B cell (primary cell): ENCODE measurements around the gene MYH14. TPM values are rescaled to one million over a fixed set of nuclear protein-coding genes. Genes with fewer than 3 reads are reported as not detected.

Source experiments
- ATAC-seq: fragments of 200-7000 bp; cut with Tn5 transposase; one replicate; pipeline ENCODE4 v1.10.0; 2021; ENCODE audit warnings: low read depth, mild to moderate bottlenecking, moderate number of reproducible peaks, moderate library complexity
- CTCF ChIA-PET: fragments of 350-600 bp; sonication (Branson Sonifier 250); formaldehyde crosslinking; loops from one replicate; lab custom pipeline; 2021; ENCODE audit warnings: antibody characterized with exemption, inconsistent platforms; lab: Charles Lee
- POLR2A ChIA-PET: fragments of 350-600 bp; sonication (Branson Sonifier 250); formaldehyde crosslinking; loops from one replicate; lab custom pipeline; 2021; ENCODE audit warnings: antibody characterized with exemption; lab: Charles Lee
- DNase-seq: peaks from one replicate; pipeline ENCODE4 v3.0.0; 2013
- H2AFZ ChIP-seq: 2 replicates; pipeline ENCODE4 v1.6.1; 2012; ENCODE audit warnings: mild to moderate bottlenecking, low read depth, low read length; ENCODE audit not compliant: insufficient read depth, poor library complexity, severe bottlenecking
- H3K27ac ChIP-seq, 2 donors: 1 replicate in 1 of 2; 2 replicates in 1 of 2; pipeline ENCODE4 v1.5.1; 2012 to 2013; ENCODE audit warnings: low read length in 2 of 2, mild to moderate bottlenecking in 2 of 2, moderate library complexity in 1 of 2
- H3K27me3 ChIP-seq, 4 experiments: fragments of 200-600 bp in 1 of 4; sonication (generic) in 1 of 4; replicated peaks in 1 of 4; 1 replicate in 2 of 4; 2 replicates in 2 of 4; pipeline versions ENCODE4 v1.6.1 to v1.7.0; 2013 to 2016; ENCODE audit warnings: low read length in 3 of 4, mild to moderate bottlenecking in 2 of 4, mixed read lengths in 1 of 4, moderate library complexity in 1 of 4; ENCODE audit not compliant: insufficient read depth in 4 of 4, control insufficient read depth in 3 of 4; ENCODE audit errors: control extremely low read depth in 1 of 4
- H3K36me3 ChIP-seq, 2 experiments: replicated peaks in 1 of 2; 1 replicate in 1 of 2; 2 replicates in 1 of 2; pipeline versions ENCODE4 v1.6.1 to v1.7.1; 2013; ENCODE audit warnings: low read length in 1 of 2; ENCODE audit not compliant: insufficient read depth in 2 of 2, control insufficient read depth in 1 of 2; ENCODE audit errors: control extremely low read depth in 1 of 2, extremely low read depth in 1 of 2
- H3K4me1 ChIP-seq, 2 donors: fragments of 200-600 bp in 1 of 2; sonication (generic) in 1 of 2; 1 replicate in 1 of 2; 2 replicates in 1 of 2; pipeline versions ENCODE4 v1.5.1 to v1.6.1; 2013 to 2017; ENCODE audit warnings: low read length in 2 of 2; ENCODE audit not compliant: control insufficient read depth in 2 of 2, insufficient read depth in 2 of 2
- H3K4me2 ChIP-seq: replicated peaks from 2 replicates; pipeline ENCODE3; 2012; ENCODE audit warnings: mild to moderate bottlenecking, low read depth, low read length; ENCODE audit not compliant: poor library complexity, severe bottlenecking
- H3K4me3 ChIP-seq, 5 experiments: fragments of 200-600 bp in 1 of 5; sonication (generic) in 1 of 5; 1 replicate in 3 of 5; 2 replicates in 2 of 5; pipeline versions ENCODE4 v1.5.1 to v1.7.0; 2011 to 2016; ENCODE audit warnings: low read length in 4 of 5, mild to moderate bottlenecking in 4 of 5, low read depth in 2 of 5, control low read depth in 1 of 5, moderate library complexity in 1 of 5; ENCODE audit not compliant: insufficient read depth in 1 of 5; ENCODE audit errors: control extremely low read depth in 1 of 5, extremely low read depth in 1 of 5
- H3K79me2 ChIP-seq: fragments of 200-600 bp; sonication (generic); one replicate; pipeline ENCODE4 v1.6.0; 2016; ENCODE audit warnings: low read length; ENCODE audit not compliant: control insufficient read depth, insufficient read depth
- H3K9ac ChIP-seq: fragments of 200-600 bp; sonication (generic); 2 replicates; pipeline ENCODE4 v1.6.1; 2017; ENCODE audit warnings: mild to moderate bottlenecking, low read length, moderate library complexity
- H3K9me3 ChIP-seq, 3 donors: one replicate each; pipeline versions ENCODE4 v1.6.1 to v1.7.1; 2013; ENCODE audit warnings: low read length in 2 of 3; ENCODE audit not compliant: control insufficient read depth in 2 of 3, insufficient read depth in 1 of 3; ENCODE audit errors: control extremely low read depth in 1 of 3
- H4K20me1 ChIP-seq: 2 replicates; pipeline ENCODE4 v1.6.0; 2012; ENCODE audit warnings: mild to moderate bottlenecking, low read length; ENCODE audit not compliant: insufficient read depth, control insufficient read depth, poor library complexity, severe bottlenecking
- H3K27ac Mint-ChIP-seq: one replicate; pipeline ENCODE4 v1.8.0; 2021; ENCODE audit warnings: mixed read lengths
- H3K27me3 Mint-ChIP-seq: one replicate; pipeline ENCODE4 v1.8.0; 2021; ENCODE audit warnings: mixed read lengths
- H3K4me1 Mint-ChIP-seq: one replicate; pipeline ENCODE4 v1.8.0; 2021; ENCODE audit warnings: mixed read lengths
- H3K4me3 Mint-ChIP-seq: one replicate; pipeline ENCODE4 v1.8.0; 2021; ENCODE audit warnings: mixed read lengths
- H3K9me3 Mint-ChIP-seq: one replicate; pipeline ENCODE4 v1.8.0; 2022; ENCODE audit warnings: mixed read lengths; ENCODE audit not compliant: insufficient read depth
- EZH2 ChIP-seq: IDR thresholded peaks from 2 replicates; pipeline ENCODE4 v1.6.1; 2012; ENCODE audit warnings: borderline replicate concordance, low read depth, mild to moderate bottlenecking, moderate library complexity, low read length; ENCODE audit not compliant: insufficient read depth, poor library complexity, severe bottlenecking
- WGBS: methylation state at CpG from one replicate; pipeline ENCODE4 v1.1.5; 2013; ENCODE audit warnings: missing lambda C conversion rate; ENCODE audit not compliant: insufficient coverage; 5-methylcytosine and 5-hydroxymethylcytosine counted together
- intact Hi-C: fragments of 100-400 bp; cut with micrococcal nuclease; formaldehyde crosslinking; loops from one replicate; pipeline ENCODE4 v1.10.0; 2022
- polyA plus RNA-seq: library from polyadenylated mRNA; depleted of rRNA; stranded (reverse); fragments of >200 nt; gene quantifications from 2 replicates; pipeline ENCODE4 v1.2.3, GENCODE V29; 2012
- total RNA-seq, 2 donors: library from RNA; stranded (reverse); fragments of 120-200 nt in 1 of 2; gene quantifications; 1 replicate in 1 of 2; 2 replicates in 1 of 2; pipeline versions ENCODE4 v1.2.3 to v1.2.4, GENCODE V29; 2013 to 2022
- TF ChIP-seq, protein P1 (sequence below): fragments of 200-600 bp; IDR thresholded peaks from one replicate; pipeline ENCODE4 v1.8.0; 2022; ENCODE audit warnings: antibody characterized with exemption, mild to moderate bottlenecking

The MYH14 gene
- total and polyA plus RNA-seq, 2 donors (not counting 1 experiment from before 2014, with no cell fraction given): not detected

DNA sequence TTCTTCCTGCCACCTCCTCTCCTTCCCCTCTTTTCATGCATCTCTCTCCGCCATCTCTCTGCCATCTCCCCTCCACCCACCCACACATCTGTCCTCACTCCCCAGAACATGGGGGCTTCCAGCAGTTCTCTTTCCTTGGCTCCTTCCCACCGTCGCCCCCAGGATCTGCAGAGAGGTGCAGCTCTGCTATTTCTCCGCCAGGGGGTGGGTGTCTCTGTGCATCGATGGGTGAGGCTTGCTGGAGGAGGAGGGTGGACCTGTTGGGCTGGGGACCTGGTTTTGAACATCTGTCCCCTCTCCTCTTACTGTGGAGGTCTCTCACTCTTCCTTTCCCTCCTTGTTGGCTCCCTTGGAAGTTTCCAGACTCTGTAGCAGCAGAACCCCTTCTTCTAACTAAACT is 51.7 kb downstream of the MYH14 start:
- no peak overlapping the region for H3K4me3 ChIP-seq
- CTCF ChIA-PET: interaction anchor here (0.6 to 1.2 kb wide), 2 partner anchors 102 to 287 kb away, joined by 3 read pairs; no protein-coding TSS in a partner anchor

DNA sequence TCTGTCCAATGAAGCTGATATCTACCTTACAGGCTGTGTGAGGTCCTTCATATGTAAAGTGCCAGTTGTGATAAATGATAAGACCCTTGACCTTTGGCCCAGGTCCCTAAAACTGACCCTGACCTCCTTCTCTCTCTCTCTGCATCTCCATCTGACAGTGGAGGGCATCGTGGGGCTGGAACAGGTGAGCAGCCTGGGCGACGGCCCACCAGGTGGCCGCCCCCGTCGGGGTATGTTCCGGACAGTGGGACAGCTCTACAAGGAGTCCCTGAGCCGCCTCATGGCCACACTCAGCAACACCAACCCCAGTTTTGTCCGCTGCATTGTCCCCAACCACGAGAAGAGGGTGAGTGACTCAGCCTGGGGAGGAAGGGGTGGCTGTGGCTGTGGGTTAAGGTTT is 53.7 kb downstream of the MYH14 start:
- Histone ChIP-seq H3K27me3 (peaks cover 0 to 17% (median 0%) of the 10 kb centered on the region in 4 experiments), H3K4me2 (no peak overlapping the region), H3K9ac (no peak overlapping the region), H3K4me3 (no peak overlapping the region), H3K27ac (no peak overlapping the region), H4K20me1 (no peaks in the 10 kb centered on the region), H3K79me2 (no peaks in the 10 kb centered on the region), H3K9me3 (peaks cover 1 to 41% (median 19%) of the 10 kb centered on the region in 3 donors), H3K36me3 (no peaks in the 10 kb centered on the region), H3K4me1 (no peaks in the 10 kb centered on the region), H2AFZ (no peak overlapping the region)
- Mint-ChIP-seq H3K27me3 (peaks cover 18% of the 10 kb centered on the region), H3K4me3 (no peak overlapping the region), H3K4me1 (peaks cover 2% of the 10 kb centered on the region), H3K9me3 (peaks cover 2% of the 10 kb centered on the region), H3K27ac (no peak overlapping the region)
- no peak for ATAC-seq
- TF ChIP-seq EZH2: no peak
- TF ChIP-seq, protein P1, sequence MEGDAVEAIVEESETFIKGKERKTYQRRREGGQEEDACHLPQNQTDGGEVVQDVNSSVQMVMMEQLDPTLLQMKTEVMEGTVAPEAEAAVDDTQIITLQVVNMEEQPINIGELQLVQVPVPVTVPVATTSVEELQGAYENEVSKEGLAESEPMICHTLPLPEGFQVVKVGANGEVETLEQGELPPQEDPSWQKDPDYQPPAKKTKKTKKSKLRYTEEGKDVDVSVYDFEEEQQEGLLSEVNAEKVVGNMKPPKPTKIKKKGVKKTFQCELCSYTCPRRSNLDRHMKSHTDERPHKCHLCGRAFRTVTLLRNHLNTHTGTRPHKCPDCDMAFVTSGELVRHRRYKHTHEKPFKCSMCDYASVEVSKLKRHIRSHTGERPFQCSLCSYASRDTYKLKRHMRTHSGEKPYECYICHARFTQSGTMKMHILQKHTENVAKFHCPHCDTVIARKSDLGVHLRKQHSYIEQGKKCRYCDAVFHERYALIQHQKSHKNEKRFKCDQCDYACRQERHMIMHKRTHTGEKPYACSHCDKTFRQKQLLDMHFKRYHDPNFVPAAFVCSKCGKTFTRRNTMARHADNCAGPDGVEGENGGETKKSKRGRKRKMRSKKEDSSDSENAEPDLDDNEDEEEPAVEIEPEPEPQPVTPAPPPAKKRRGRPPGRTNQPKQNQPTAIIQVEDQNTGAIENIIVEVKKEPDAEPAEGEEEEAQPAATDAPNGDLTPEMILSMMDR: no peak
- 87% methylated on average over 7 of the region's 10 CpGs for WGBS
- DNase-seq: no peak
- intact Hi-C loops: no loop called here
- CTCF ChIA-PET: no interaction called here
- POLR2A ChIA-PET: no interaction called here

More for the DNA sequence above, 51.7 kb downstream of the MYH14 start:
- Mint-ChIP-seq H3K27me3 (peaks cover 18% of the 10 kb centered on the region), H3K4me1 (peaks cover 5% of the 10 kb centered on the region), H3K9me3 (peaks cover 2% of the 10 kb centered on the region), H3K27ac (no peak overlapping the region), H3K4me3 (no peak overlapping the region)
- intact Hi-C loops: no loop called here
- Histone ChIP-seq H3K27ac (no peak overlapping the region), H4K20me1 (no peaks in the 10 kb centered on the region), H3K36me3 (no peaks in the 10 kb centered on the region), H3K27me3 (peaks cover 0 to 17% (median 0%) of the 10 kb centered on the region in 4 experiments), H3K79me2 (no peaks in the 10 kb centered on the region), H3K9me3 (peaks cover 1 to 44% (median 19%) of the 10 kb centered on the region in 3 donors), H3K4me2 (no peak overlapping the region), H3K9ac (no peak overlapping the region), H2AFZ (no peak overlapping the region), H3K4me1 (no peaks in the 10 kb centered on the region)
- DNase-seq (no peak), ATAC-seq (no peak)
- POLR2A ChIA-PET: no interaction called here
- no CpG with 5 or more reads among the region's 5 CpGs for WGBS
- TF ChIP-seq EZH2: no peak
- TF ChIP-seq, protein P1: no peak
